ENCODE results near the gene MBOAT1.
A peak's percentile ranks its signal among the peaks of the same experiment; 100 is the strongest.

The MBOAT1 gene

GRCh38 chr6:20137240-20137639, 75.0 kb downstream of the MBOAT1 start:
- no peak for DNase-seq (ENCODE audit: low spot score)

- no peak for DNase-seq (ENCODE audit: low spot score)
Measured at GRCh38 chr6:20135677-20136268, 76.5 kb downstream of the MBOAT1 start.

- DNase-seq (ENCODE audit: low spot score), result no peak
Measured at GRCh38 chr6:20134613-20135012, 77.7 kb downstream of the MBOAT1 start.

- DNase-seq (ENCODE audit: low spot score), result no peak
Measured at GRCh38 chr6:20129290-20130088, 82.8 kb downstream of the MBOAT1 start.

DNA sequence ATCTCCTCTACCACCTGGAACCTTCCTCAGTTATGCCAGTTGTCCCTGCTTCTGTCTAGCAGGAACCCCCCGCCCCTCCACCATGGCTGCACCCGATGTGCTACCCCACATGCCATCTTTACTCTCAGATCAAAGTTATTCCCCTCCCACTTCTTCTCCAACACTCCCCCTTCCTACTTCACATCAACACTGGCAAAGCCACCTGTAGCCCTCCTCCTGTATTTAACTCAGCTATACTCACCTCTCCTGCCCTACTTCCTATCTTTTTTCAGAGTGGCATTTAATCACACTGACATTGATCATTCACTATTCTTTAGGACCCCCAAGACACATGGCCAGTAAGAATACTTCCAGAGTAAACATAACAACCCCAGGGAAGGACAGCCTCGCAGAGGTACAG, 84.3 kb downstream of the MBOAT1 start:
- DNase-seq (ENCODE audit: low spot score), result no peak

GRCh38 chr6:20126789-20127653, 85.2 kb downstream of the MBOAT1 start:
- DNase-seq (ENCODE audit: low spot score), result peak; percentile 83

DNA sequence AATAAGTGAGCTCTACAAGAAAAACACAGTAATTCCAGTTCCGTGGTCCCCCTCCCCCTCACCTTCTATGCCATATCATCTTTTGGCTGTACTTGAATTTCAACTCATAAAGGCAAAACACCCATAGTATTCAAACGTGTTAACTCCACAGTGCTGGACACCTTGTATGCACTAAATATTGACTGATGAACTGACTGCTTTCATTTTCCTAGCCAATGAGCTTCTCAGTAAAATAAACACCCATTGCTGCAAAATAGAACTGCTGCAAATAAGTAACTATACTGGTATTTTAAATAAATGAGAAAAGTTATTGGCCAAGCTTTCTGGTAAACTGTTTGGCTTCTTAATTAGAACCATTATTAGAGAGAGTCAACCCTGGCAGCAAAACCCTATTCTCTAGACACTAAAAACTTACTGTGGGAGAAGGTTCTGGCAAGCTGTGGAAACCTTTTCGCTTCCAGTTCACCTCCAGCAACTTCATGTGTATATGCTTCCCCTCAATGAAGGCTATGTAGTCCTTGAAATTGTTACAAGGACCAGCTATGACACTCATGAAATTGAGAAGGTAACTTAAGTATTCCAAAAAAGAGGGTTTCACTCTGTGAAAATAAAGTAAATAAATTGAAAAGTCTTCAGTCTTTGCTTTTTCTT, 86.0 kb downstream of the MBOAT1 start:
- DNase-seq (ENCODE audit: low spot score), result no peak

GRCh38 chr6:20124545-20124944, 87.7 kb downstream of the MBOAT1 start:
- DNase-seq (ENCODE audit: low spot score), result no peak

DNA sequence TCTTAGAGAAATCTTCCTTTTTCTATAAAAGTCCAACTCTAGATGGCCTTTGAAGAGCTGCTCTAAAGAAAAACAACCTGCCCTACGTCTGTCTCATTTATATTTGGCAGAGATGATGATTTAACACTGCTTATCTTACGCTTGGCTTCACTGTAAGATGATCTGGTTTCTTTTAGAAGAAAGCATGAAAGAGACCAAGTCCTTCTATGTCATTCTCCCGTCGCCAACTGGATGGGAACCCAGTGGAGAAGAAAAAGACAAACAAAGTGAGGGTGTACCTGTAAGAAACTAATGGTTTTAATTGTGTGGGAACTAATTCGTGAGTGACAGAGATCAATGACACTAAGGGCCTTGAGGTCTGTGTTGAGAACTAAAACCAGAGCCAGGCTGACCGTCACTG, 92.8 kb downstream of the MBOAT1 start:
- no peak for DNase-seq (ENCODE audit: low spot score)

- no peak for DNase-seq (ENCODE audit: low spot score)
Measured at GRCh38 chr6:20118892-20119291, 93.4 kb downstream of the MBOAT1 start.

DNA sequence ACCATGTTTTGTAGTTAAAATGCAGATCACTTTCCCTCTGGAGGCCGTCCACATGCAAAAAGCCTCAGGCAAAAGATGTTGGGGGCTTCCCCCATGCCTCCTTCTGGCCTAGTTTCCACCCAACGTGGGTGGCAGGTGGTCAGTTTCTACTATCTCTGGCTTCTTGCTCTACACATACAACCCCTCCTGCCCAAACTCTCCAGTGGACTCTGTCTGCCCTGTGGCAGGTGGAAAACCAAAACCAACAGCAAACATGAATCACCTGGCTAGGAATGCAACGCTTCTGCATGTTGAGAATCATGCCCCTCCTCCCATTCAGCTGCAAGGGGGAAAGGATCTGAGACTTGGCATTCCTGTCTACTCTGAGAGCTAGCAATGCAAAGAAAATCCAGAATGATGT, 94.8 kb downstream of the MBOAT1 start:
- DNase-seq (ENCODE audit: low spot score), result no peak

- DNase-seq (ENCODE audit: low spot score), result no peak
Measured at GRCh38 chr6:20116792-20117191, 95.5 kb downstream of the MBOAT1 start.

- DNase-seq (ENCODE audit: low spot score), result no peak
Measured at GRCh38 chr6:20115246-20115980, 96.9 kb downstream of the MBOAT1 start.

DNA sequence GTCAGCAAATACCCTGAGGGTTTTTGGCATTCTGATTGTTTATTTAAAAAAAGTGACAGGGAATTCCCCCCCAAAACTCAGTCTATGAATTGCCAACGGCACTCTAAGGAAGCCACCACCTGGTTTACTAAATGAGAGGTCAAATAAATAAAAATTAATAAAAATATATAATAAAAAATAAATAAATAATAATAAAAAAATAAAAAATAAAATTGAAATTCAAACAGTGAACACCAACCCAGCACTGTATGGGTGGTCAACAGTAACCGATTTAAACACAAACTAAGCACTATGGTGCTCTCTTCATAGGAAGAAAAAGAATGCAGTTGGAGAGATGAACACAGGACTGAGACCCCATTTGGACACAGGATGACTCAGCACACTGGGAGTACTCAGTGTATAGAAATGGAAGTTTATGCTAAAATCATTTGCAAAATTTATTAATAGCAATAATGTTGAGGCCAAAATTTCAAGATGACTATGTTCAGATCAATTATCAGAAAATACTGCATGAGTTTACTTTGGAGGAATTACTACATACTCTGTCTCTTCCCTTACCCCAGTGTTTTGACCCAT, 98.5 kb downstream of the MBOAT1 start:
- no peak for DNase-seq (ENCODE audit: low spot score)

DNA sequence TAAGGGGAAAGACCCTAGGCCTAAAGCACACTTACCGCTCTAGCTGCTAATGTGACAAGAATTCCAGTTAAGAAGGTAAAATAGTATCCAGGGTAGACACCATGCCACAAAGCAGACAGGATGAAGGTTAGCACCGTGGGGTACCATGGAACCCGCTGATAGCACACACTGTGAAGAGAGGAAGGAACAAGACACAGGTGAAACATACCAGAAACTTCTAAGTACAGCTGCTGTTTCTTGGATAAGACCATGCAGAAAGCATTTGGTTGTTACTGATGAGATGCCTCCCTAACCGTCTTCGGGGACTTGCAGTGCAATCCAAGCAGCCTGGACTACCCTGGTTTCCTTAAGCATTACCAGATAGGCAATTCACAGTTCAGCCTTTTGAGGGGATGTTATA, 99.4 kb downstream of the MBOAT1 start:
- DNase-seq (ENCODE audit: low spot score), result no peak

- no peak for DNase-seq (ENCODE audit: low spot score)
Measured at GRCh38 chr6:20112241-20112640, 100.0 kb downstream of the MBOAT1 start.

DNA sequence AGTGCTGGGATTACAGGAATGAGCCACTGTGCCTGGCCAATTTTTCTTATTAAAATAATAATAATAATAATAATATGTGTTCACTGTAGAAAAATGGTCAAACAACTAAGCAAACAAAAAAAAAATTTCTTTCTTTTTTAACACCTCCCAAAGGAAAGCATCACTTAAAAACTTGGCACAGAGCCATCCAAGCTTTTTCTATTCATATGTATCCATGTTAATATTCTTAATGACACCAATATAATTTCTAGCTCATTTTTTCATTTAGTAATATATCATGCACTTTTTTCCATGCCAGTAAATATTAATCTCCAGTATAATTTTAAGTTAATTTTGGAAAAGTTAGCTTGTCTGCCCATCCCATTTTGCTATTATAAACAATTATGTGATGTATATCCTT, 101.8 kb downstream of the MBOAT1 start:
- DNase-seq (ENCODE audit: low spot score), result no peak

GRCh38 chr6:20109526-20109925, 102.7 kb downstream of the MBOAT1 start:
- no peak for DNase-seq (ENCODE audit: low spot score)

DNA sequence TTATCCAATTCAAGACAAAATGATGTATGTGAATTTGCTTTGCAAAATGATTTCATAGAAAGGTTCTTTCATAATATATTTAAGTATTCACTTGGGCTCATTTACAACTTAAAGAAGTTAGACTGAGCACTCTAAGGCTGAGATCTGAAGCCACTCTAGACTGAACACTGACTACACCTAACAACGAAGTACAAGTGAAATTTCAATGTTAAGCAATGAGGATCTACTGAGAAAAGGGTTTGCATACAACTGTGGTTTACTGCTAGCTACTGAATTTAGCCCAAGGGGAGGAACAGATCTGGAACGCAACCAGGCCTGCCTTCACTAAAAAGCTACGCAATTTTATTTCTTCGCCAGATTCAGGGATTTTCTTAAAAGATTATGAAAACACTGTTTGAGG, 106.4 kb downstream of the MBOAT1 start:
- no peak for DNase-seq (ENCODE audit: low spot score)

- DNase-seq (ENCODE audit: low spot score), result no peak
Measured at GRCh38 chr6:20104696-20105095, 107.6 kb downstream of the MBOAT1 start.

DNA sequence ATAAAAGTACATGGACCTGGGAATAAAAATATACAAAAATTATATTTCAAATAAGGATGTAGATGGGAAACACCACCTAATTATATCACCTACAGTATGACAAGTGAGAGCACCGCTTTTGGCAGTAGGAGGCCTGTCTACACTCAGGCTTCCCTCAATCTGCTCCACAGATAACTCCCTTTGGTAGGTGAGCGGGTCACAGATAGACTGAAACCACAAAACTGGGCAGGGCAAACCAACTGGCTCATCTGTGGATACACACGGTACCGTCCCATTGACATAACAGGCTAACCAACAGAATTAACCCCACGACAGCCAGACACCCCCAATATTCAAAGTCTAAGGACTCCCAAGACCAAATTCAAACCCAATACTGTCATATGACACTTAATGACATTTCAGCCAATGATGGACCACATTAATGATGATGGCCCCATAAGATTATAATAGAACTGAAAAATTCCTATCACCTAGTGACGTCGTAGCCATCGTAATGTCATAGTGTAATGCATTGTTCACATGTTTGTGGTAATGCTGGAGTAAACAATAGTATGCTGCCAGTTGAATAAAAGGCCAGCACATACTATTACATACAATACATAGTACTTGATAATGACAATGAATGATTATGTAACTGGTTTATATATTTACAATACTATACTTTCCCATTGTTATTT, 109.7 kb downstream of the MBOAT1 start:
- no peak for DNase-seq (ENCODE audit: low spot score)

All from GM03348 (cell line).